GM12878 (cell line): ENCODE data around the gene SCUBE2.

ENCODE experiments used
- CEBPB ChIP-seq, 2 experiments: fragments of 150-350 bp in 1 of 2; IDR thresholded peaks; 2 replicates each; pipeline ENCODE4 v1.6.1; 2012 to 2014; ENCODE audit warnings: low read depth in 2 of 2, low read length in 2 of 2, borderline replicate concordance in 1 of 2, inconsistent platforms in 1 of 2
- CTCF ChIP-seq, 3 experiments: IDR thresholded peaks in 2 of 3; conservative IDR thresholded peaks in 1 of 3; 2 replicates each; pipeline ENCODE4 v1.5.1; 2011; ENCODE audit warnings: low read depth in 3 of 3, low read length in 3 of 3, mild to moderate bottlenecking in 3 of 3, control low read depth in 2 of 3, moderate library complexity in 2 of 3, inconsistent platforms in 1 of 3, mixed read lengths in 1 of 3; ENCODE audit not compliant: control insufficient read depth in 2 of 3, insufficient read depth in 1 of 3; ENCODE audit errors: extremely low read depth in 1 of 3
- EP300 ChIP-seq, 2 experiments: fragments of 150-350 bp in 1 of 2; IDR thresholded peaks; 2 replicates each; pipeline ENCODE4 v1.6.1; 2011 to 2012; ENCODE audit warnings: low read depth in 2 of 2, low read length in 2 of 2, borderline replicate concordance in 1 of 2, improper control_type of control experiment in 1 of 2, inconsistent platforms in 1 of 2; ENCODE audit not compliant: control insufficient read depth in 1 of 2
- MXI1 ChIP-seq: fragments of 150-350 bp; IDR thresholded peaks from 2 replicates; pipeline ENCODE4 v1.6.1; 2011; ENCODE audit warnings: low read depth, mild to moderate bottlenecking, inconsistent platforms, low read length, improper control_type of control experiment
- POLR2AphosphoS2 ChIP-seq: IDR thresholded peaks from 2 replicates; pipeline ENCODE4 v1.6.1; 2011; ENCODE audit warnings: low read depth, mild to moderate bottlenecking, low read length, improper control_type of control experiment, moderate library complexity
- POLR2AphosphoS5 ChIP-seq: IDR thresholded peaks from 2 replicates; pipeline ENCODE4 v1.6.1; 2011; ENCODE audit warnings: mild to moderate bottlenecking, low read length, inconsistent platforms
- RFX5 ChIP-seq: IDR thresholded peaks from 2 replicates; pipeline ENCODE4 v1.6.1; 2011; ENCODE audit warnings: low read depth, low read length, improper control_type of control experiment
- SMC3 ChIP-seq: IDR thresholded peaks from 2 replicates; pipeline ENCODE4 v1.6.1; 2011; ENCODE audit warnings: low read length, improper control_type of control experiment, borderline replicate concordance
- STAT3 ChIP-seq: IDR thresholded peaks from 2 replicates; pipeline ENCODE4 v1.6.1; 2011; ENCODE audit warnings: low read depth, low read length, improper control_type of control experiment
- YY1 ChIP-seq: IDR thresholded peaks from 2 replicates; pipeline ENCODE4 v1.6.1; 2011; ENCODE audit warnings: low read depth, mild to moderate bottlenecking, low read length
- ZZZ3 ChIP-seq: IDR thresholded peaks from 2 replicates; pipeline ENCODE4 v1.6.1; 2011; ENCODE audit warnings: low read depth; ENCODE audit not compliant: control insufficient read depth, insufficient read length

GRCh38 chr11:9040410-9040809, 51.0 kb downstream of the SCUBE2 start:
- TF ChIP-seq MXI1, result no peak
- TF ChIP-seq CTCF (IDR thresholded peaks at IDR 0.05 in 2 of 3, conservative IDR thresholded peaks at IDR 0.05 in 1 of 3; ENCODE audit: control insufficient read depth in 2 of 3, extremely low read depth in 1 of 3, insufficient read depth in 1 of 3, low read depth in 3 of 3, low read length in 3 of 3), result no peak
- no peak for TF ChIP-seq POLR2AphosphoS5
- TF ChIP-seq ZZZ3, result no peak
- no peak for TF ChIP-seq CEBPB (IDR thresholded peaks at IDR 0.05; ENCODE audit: borderline replicate concordance in 1 of 2, low read depth in 2 of 2, low read length in 2 of 2)
- no peak for TF ChIP-seq SMC3
- no peak for TF ChIP-seq STAT3
- no peak for TF ChIP-seq YY1
- TF ChIP-seq POLR2AphosphoS2, result no peak
- no peak for TF ChIP-seq RFX5
- no peak for TF ChIP-seq EP300 (IDR thresholded peaks at IDR 0.05; ENCODE audit: borderline replicate concordance in 1 of 2, control insufficient read depth in 1 of 2, low read depth in 2 of 2, low read length in 2 of 2)
